Measurements from ENCODE around the gene UBAC1.

DNA sequence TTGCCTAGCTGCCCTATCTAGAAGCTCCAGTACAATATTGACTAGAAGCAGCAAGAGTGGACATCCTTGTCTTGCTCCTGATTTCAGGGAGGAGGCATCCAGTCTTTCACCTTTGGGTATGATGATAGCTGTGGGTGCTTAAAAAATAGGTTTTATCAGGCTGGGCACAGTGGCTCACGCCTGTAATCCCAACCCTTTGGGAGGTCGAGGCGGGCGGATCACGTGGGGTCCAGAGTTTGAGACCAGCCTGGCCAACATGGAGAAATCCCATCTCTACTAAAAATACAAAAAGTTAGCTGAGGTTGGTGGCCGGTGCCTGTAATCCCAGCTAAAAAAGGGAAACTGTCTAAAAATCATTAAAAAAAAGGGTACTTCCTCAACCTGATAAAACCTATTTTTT, 51.8 kb downstream of the UBAC1 start:
- TF ChIP-seq ZNF565 (CRISPR knock-in tag; conservative IDR thresholded peaks at IDR 0.05; ENCODE audit: low read depth) (no peak), ARNTL (CRISPR knock-in tag; IDR thresholded peaks at IDR 0.05; ENCODE audit: borderline replicate concordance, low read depth) (no peak), TOX (CRISPR knock-in tag; IDR thresholded peaks at IDR 0.05; ENCODE audit: borderline replicate concordance) (no peak), ZNF70 (CRISPR knock-in tag; IDR thresholded peaks at IDR 0.05) (no peak)
- TF ChIP-seq, protein P1, sequence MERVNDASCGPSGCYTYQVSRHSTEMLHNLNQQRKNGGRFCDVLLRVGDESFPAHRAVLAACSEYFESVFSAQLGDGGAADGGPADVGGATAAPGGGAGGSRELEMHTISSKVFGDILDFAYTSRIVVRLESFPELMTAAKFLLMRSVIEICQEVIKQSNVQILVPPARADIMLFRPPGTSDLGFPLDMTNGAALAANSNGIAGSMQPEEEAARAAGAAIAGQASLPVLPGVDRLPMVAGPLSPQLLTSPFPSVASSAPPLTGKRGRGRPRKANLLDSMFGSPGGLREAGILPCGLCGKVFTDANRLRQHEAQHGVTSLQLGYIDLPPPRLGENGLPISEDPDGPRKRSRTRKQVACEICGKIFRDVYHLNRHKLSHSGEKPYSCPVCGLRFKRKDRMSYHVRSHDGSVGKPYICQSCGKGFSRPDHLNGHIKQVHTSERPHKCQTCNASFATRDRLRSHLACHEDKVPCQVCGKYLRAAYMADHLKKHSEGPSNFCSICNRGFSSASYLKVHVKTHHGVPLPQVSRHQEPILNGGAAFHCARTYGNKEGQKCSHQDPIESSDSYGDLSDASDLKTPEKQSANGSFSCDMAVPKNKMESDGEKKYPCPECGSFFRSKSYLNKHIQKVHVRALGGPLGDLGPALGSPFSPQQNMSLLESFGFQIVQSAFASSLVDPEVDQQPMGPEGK (CRISPR knock-in tag; IDR thresholded peaks at IDR 0.05; ENCODE audit: borderline replicate concordance), result no peak
- TF ChIP-seq, protein P2, sequence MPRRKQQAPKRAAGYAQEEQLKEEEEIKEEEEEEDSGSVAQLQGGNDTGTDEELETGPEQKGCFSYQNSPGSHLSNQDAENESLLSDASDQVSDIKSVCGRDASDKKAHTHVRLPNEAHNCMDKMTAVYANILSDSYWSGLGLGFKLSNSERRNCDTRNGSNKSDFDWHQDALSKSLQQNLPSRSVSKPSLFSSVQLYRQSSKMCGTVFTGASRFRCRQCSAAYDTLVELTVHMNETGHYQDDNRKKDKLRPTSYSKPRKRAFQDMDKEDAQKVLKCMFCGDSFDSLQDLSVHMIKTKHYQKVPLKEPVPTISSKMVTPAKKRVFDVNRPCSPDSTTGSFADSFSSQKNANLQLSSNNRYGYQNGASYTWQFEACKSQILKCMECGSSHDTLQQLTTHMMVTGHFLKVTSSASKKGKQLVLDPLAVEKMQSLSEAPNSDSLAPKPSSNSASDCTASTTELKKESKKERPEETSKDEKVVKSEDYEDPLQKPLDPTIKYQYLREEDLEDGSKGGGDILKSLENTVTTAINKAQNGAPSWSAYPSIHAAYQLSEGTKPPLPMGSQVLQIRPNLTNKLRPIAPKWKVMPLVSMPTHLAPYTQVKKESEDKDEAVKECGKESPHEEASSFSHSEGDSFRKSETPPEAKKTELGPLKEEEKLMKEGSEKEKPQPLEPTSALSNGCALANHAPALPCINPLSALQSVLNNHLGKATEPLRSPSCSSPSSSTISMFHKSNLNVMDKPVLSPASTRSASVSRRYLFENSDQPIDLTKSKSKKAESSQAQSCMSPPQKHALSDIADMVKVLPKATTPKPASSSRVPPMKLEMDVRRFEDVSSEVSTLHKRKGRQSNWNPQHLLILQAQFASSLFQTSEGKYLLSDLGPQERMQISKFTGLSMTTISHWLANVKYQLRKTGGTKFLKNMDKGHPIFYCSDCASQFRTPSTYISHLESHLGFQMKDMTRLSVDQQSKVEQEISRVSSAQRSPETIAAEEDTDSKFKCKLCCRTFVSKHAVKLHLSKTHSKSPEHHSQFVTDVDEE (CRISPR knock-in tag; IDR thresholded peaks at IDR 0.05), result no peak

Measured in SK-N-SH treated with all-trans-retinoic acid at 6 μM for 48 hours (cell line).